ENCODE results near the gene MCTP1.
A peak's percentile ranks its signal among the peaks of the same experiment; 100 is the strongest.

MCTP1 gene

GRCh38 chr5:94811331-94811730, 473.6 kb downstream of the MCTP1 start:
- Mint-ChIP-seq H3K27me3 (ENCODE audit: low read depth) (peaks cover 36% of the 10 kb centered on the region), H3K36me3 (ENCODE audit: low read depth) (no peaks in the 10 kb centered on the region), H3K4me1 (ENCODE audit: low read depth) (no peaks in the 10 kb centered on the region)

GRCh38 chr5:94810877-94811276, 474.0 kb downstream of the MCTP1 start:
- no peak overlapping the region for H3K4me3 Mint-ChIP-seq
- no peaks in the 10 kb centered on the region for H3K4me1 Mint-ChIP-seq (ENCODE audit: low read depth)
- H3K27me3 Mint-ChIP-seq (ENCODE audit: low read depth): peaks cover 41% of the 10 kb centered on the region
- H3K9me3 Mint-ChIP-seq: no peaks in the 10 kb centered on the region
- H3K36me3 Mint-ChIP-seq (ENCODE audit: low read depth): no peaks in the 10 kb centered on the region
- H3K27ac Mint-ChIP-seq: no peak overlapping the region

More at GRCh38 chr5:94811331-94811730, 473.6 kb downstream of the MCTP1 start:
- H3K4me3 Mint-ChIP-seq: no peak overlapping the region
- H3K27ac Mint-ChIP-seq: no peak overlapping the region
- H3K9me3 Mint-ChIP-seq: no peaks in the 10 kb centered on the region

- no peak overlapping the region for H3K27ac Mint-ChIP-seq
- H3K4me1 Mint-ChIP-seq (ENCODE audit: low read depth): no peaks in the 10 kb centered on the region
- H3K27me3 Mint-ChIP-seq (ENCODE audit: low read depth): peaks cover 36% of the 10 kb centered on the region
- H3K36me3 Mint-ChIP-seq (ENCODE audit: low read depth): no peaks in the 10 kb centered on the region
- no peaks in the 10 kb centered on the region for H3K9me3 Mint-ChIP-seq
- no peak overlapping the region for H3K4me3 Mint-ChIP-seq
These were observed 474.6 kb downstream of the MCTP1 start for GRCh38 chr5:94810281-94810680.

- Mint-ChIP-seq H3K4me3 (no peak overlapping the region), H3K27ac (no peak overlapping the region), H3K4me1 (ENCODE audit: low read depth) (no peaks in the 10 kb centered on the region), H3K9me3 (no peaks in the 10 kb centered on the region), H3K36me3 (ENCODE audit: low read depth) (no peaks in the 10 kb centered on the region), H3K27me3 (ENCODE audit: low read depth) (peaks cover 32% of the 10 kb centered on the region)
These were observed 476.4 kb downstream of the MCTP1 start for GRCh38 chr5:94808497-94808896.

- Mint-ChIP-seq H3K36me3 (ENCODE audit: low read depth) (no peaks in the 10 kb centered on the region), H3K27me3 (ENCODE audit: low read depth) (peaks cover 32% of the 10 kb centered on the region), H3K27ac (no peak overlapping the region), H3K9me3 (no peaks in the 10 kb centered on the region), H3K4me1 (ENCODE audit: low read depth) (no peaks in the 10 kb centered on the region), H3K4me3 (no peak overlapping the region)
These were observed 476.9 kb downstream of the MCTP1 start for GRCh38 chr5:94807985-94808384.

- Mint-ChIP-seq H3K4me1 (ENCODE audit: low read depth) (no peaks in the 10 kb centered on the region), H3K9me3 (peaks cover 3% of the 10 kb centered on the region), H3K36me3 (ENCODE audit: low read depth) (no peaks in the 10 kb centered on the region), H3K27ac (no peak overlapping the region), H3K27me3 (ENCODE audit: low read depth) (peaks cover 39% of the 10 kb centered on the region), H3K4me3 (no peak overlapping the region)
These were observed 482.4 kb downstream of the MCTP1 start for GRCh38 chr5:94802450-94802849.

- Mint-ChIP-seq H3K27ac (no peak overlapping the region), H3K4me1 (ENCODE audit: low read depth) (peaks cover 42% of the 10 kb centered on the region), H3K4me3 (no peak overlapping the region), H3K9me3 (peaks cover 3% of the 10 kb centered on the region), H3K27me3 (ENCODE audit: low read depth) (peaks cover 25% of the 10 kb centered on the region), H3K36me3 (ENCODE audit: low read depth) (peaks cover 8% of the 10 kb centered on the region)
These were observed 488.3 kb downstream of the MCTP1 start for GRCh38 chr5:94796586-94796985.

GRCh38 chr5:94793816-94794198, 491.1 kb downstream of the MCTP1 start:
- H3K4me3 Mint-ChIP-seq: peak overlapping the region; percentile 59
- peaks cover 12% of the 10 kb centered on the region for H3K36me3 Mint-ChIP-seq (ENCODE audit: low read depth)
- H3K4me1 Mint-ChIP-seq (ENCODE audit: low read depth): peaks cover 48% of the 10 kb centered on the region
- H3K9me3 Mint-ChIP-seq: peaks cover 6% of the 10 kb centered on the region
- peak overlapping the region; percentile 96 for H3K27ac Mint-ChIP-seq
- peaks cover 10% of the 10 kb centered on the region for H3K27me3 Mint-ChIP-seq (ENCODE audit: low read depth)

GRCh38 chr5:94793113-94793815, 491.6 kb downstream of the MCTP1 start:
- Mint-ChIP-seq H3K36me3 (ENCODE audit: low read depth) (peaks cover 12% of the 10 kb centered on the region), H3K27ac (peak overlapping the region; percentile 96), H3K4me1 (ENCODE audit: low read depth) (peaks cover 52% of the 10 kb centered on the region), H3K4me3 (peak overlapping the region; percentile 59), H3K27me3 (ENCODE audit: low read depth) (peaks cover 5% of the 10 kb centered on the region), H3K9me3 (peaks cover 5% of the 10 kb centered on the region)

- H3K9me3 Mint-ChIP-seq: peaks cover 5% of the 10 kb centered on the region
- H3K27ac Mint-ChIP-seq: no peak overlapping the region
- H3K27me3 Mint-ChIP-seq (ENCODE audit: low read depth): peaks cover 3% of the 10 kb centered on the region
- H3K36me3 Mint-ChIP-seq (ENCODE audit: low read depth): peaks cover 12% of the 10 kb centered on the region
- H3K4me3 Mint-ChIP-seq: no peak overlapping the region
- H3K4me1 Mint-ChIP-seq (ENCODE audit: low read depth): peaks cover 54% of the 10 kb centered on the region
These were observed 493.1 kb downstream of the MCTP1 start for GRCh38 chr5:94791829-94792228.

- no peak overlapping the region for H3K4me3 Mint-ChIP-seq
- peaks cover 9% of the 10 kb centered on the region for H3K27me3 Mint-ChIP-seq (ENCODE audit: low read depth)
- peaks cover 5% of the 10 kb centered on the region for H3K9me3 Mint-ChIP-seq
- peaks cover 28% of the 10 kb centered on the region for H3K4me1 Mint-ChIP-seq (ENCODE audit: low read depth)
- peaks cover 10% of the 10 kb centered on the region for H3K36me3 Mint-ChIP-seq (ENCODE audit: low read depth)
- H3K27ac Mint-ChIP-seq: no peak overlapping the region
These were observed 496.4 kb downstream of the MCTP1 start for GRCh38 chr5:94788527-94788926.

GRCh38 chr5:94784536-94785505, 500.1 kb downstream of the MCTP1 start:
- H3K27me3 Mint-ChIP-seq (ENCODE audit: low read depth): peaks cover 36% of the 10 kb centered on the region
- no peak overlapping the region for H3K4me3 Mint-ChIP-seq
- peaks cover 5% of the 10 kb centered on the region for H3K9me3 Mint-ChIP-seq
- H3K36me3 Mint-ChIP-seq (ENCODE audit: low read depth): peaks cover under 1% of the 10 kb centered on the region
- no peak overlapping the region for H3K27ac Mint-ChIP-seq
- H3K4me1 Mint-ChIP-seq (ENCODE audit: low read depth): peaks cover 10% of the 10 kb centered on the region

GRCh38 chr5:94782383-94782782, 502.5 kb downstream of the MCTP1 start:
- Mint-ChIP-seq H3K27me3 (ENCODE audit: low read depth) (peaks cover 56% of the 10 kb centered on the region), H3K4me1 (ENCODE audit: low read depth) (no peaks in the 10 kb centered on the region), H3K9me3 (no peaks in the 10 kb centered on the region), H3K4me3 (no peak overlapping the region), H3K36me3 (ENCODE audit: low read depth) (no peaks in the 10 kb centered on the region), H3K27ac (no peak overlapping the region)

- no peaks in the 10 kb centered on the region for H3K36me3 Mint-ChIP-seq (ENCODE audit: low read depth)
- H3K4me1 Mint-ChIP-seq (ENCODE audit: low read depth): no peaks in the 10 kb centered on the region
- peaks cover 64% of the 10 kb centered on the region for H3K27me3 Mint-ChIP-seq (ENCODE audit: low read depth)
These were observed 505.2 kb downstream of the MCTP1 start for GRCh38 chr5:94779684-94780083.

GRCh38 chr5:94778732-94779131, 506.2 kb downstream of the MCTP1 start:
- Mint-ChIP-seq H3K27me3 (ENCODE audit: low read depth) (peaks cover 59% of the 10 kb centered on the region), H3K9me3 (no peaks in the 10 kb centered on the region), H3K4me3 (no peak overlapping the region), H3K36me3 (ENCODE audit: low read depth) (no peaks in the 10 kb centered on the region), H3K27ac (no peak overlapping the region), H3K4me1 (ENCODE audit: low read depth) (no peaks in the 10 kb centered on the region)

More at GRCh38 chr5:94779684-94780083, 505.2 kb downstream of the MCTP1 start:
- H3K4me3 Mint-ChIP-seq: no peak overlapping the region
- no peaks in the 10 kb centered on the region for H3K9me3 Mint-ChIP-seq
- H3K27ac Mint-ChIP-seq: no peak overlapping the region
